NT2/D1 (cell line): ENCODE results near the gene CWH43.

Experiments used
- YY1 ChIP-seq: IDR thresholded peaks from 2 replicates; pipeline ENCODE4 v1.6.1; 2011; ENCODE audit not compliant: insufficient read length, insufficient read depth
- ZNF274 ChIP-seq: IDR thresholded peaks from 2 replicates; pipeline ENCODE4 v1.6.1; 2011; ENCODE audit warnings: mild to moderate bottlenecking, low read depth, low read length

DNA sequence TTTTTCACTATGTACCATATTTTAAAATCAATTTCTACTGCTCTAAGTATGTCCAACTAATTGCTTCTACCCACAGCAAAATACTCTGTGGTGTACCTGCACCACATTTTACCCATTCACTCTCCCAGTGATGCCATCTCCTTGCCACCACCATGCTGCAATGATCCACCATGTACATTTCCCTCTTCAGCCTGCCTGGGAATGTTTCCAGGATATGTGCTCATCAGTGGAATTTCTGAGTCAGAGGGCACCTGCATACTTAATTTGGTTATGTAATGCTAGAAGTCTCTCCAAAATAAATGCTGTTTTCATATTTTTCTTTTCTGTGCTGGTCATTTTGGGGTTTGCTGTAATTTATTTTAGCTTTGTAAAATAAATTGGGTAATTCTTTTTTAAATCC lies 46.3 kb upstream of the CWH43 start:
- TF ChIP-seq ZNF274 (no peak), YY1 (no peak)
